K562 (cell line): ENCODE measurements around the gene GKN1. TPM values are rescaled to one million over a fixed set of nuclear protein-coding genes. Genes with fewer than 3 reads are reported as not detected.

Experiments used
- ATAC-seq: fragments of 200-7000 bp; cut with Tn5 transposase; 3 replicates; pipeline ENCODE4 v1.9.1; 2020; ENCODE audit warnings: moderate library complexity
- BruUV-seq: library from RNA; stranded (reverse); fragments of 400-500 nt; replicated peaks from 2 replicates; lab custom pipeline; 2021; lab: Mats Ljungman, UMichigan
- CTCF ChIA-PET: fragments of 300-600 bp; formaldehyde crosslinking; extraction: SDS; loops from one replicate; lab custom pipeline; 2021; ENCODE audit warnings: low intra/inter-chr PET ratio; lab: Yijun Ruan, JAX
- POLR2A ChIA-PET: fragments of 300-600, 350-650 bp; sonication (Branson Sonifier 250); formaldehyde crosslinking; extraction: SDS; loops from one replicate; lab custom pipeline; 2021; ENCODE audit warnings: antibody characterized with exemption, inconsistent platforms; lab: Yijun Ruan, JAX
- DNase-seq, 4 experiments: peaks; one replicate each; pipeline versions ENCODE4 v3.0.0 to v3.0.0-alpha.2; 2011 to 2018; ENCODE audit warnings: low spot score in 3 of 4, mixed read lengths in 3 of 4; ENCODE audit errors: extremely low read depth in 1 of 4
- FAIRE-seq: peaks from 2 replicates; lab custom pipeline; 2011; peaks lifted over from hg19 to GRCh38; lab: Jason Lieb, UNC
- H2AFZ ChIP-seq: 2 replicates; pipeline ENCODE4 v1.6.0; 2011; ENCODE audit warnings: low read depth, low read length, control low read depth, inconsistent platforms
- H3K27ac ChIP-seq: fragments of 200-600 bp; 3 replicates; pipeline ENCODE4 v1.8.0; 2011; ENCODE audit warnings: low read depth, mild to moderate bottlenecking, control low read depth, inconsistent platforms, low read length, moderate library complexity, mixed read lengths; ENCODE audit errors: extremely low read depth
- H3K27me3 ChIP-seq, 2 experiments: fragments of 300-600 bp in 1 of 2; 2 replicates in 1 of 2; 3 replicates in 1 of 2; pipeline versions ENCODE4 v1.6.0 to v1.8.0; 2011; ENCODE audit warnings: inconsistent platforms in 2 of 2, low read length in 2 of 2, mild to moderate bottlenecking in 1 of 2, mixed read lengths in 1 of 2, moderate library complexity in 1 of 2; ENCODE audit not compliant: control insufficient read depth in 2 of 2, insufficient read depth in 2 of 2
- H3K36me3 ChIP-seq: fragments of 300-600 bp; 3 replicates; pipeline ENCODE4 v1.8.0; 2011; ENCODE audit warnings: mild to moderate bottlenecking, low read length, inconsistent platforms; ENCODE audit not compliant: control insufficient read depth, insufficient read depth
- H3K4me1 ChIP-seq, 2 experiments: fragments of 200-600 bp in 1 of 2; replicated peaks in 1 of 2; 2 replicates in 1 of 2; 3 replicates in 1 of 2; pipeline versions ENCODE4 v1.5.1 to v1.8.0; 2011; ENCODE audit warnings: inconsistent platforms in 2 of 2, low read length in 2 of 2, mild to moderate bottlenecking in 1 of 2, mixed read lengths in 1 of 2, moderate library complexity in 1 of 2; ENCODE audit not compliant: control insufficient read depth in 2 of 2, insufficient read depth in 2 of 2
- H3K4me2 ChIP-seq: 2 replicates; pipeline ENCODE4 v1.6.1; 2011; ENCODE audit warnings: low read length, control low read depth, inconsistent platforms, mixed read lengths; ENCODE audit not compliant: insufficient read depth
- H3K4me3 ChIP-seq: fragments of 200-600 bp; sonication (generic), shearing (Covaris generic); 2 replicates; pipeline ENCODE4 v1.5.1; 2016; ENCODE audit warnings: control low read depth, inconsistent platforms
- H3K79me2 ChIP-seq: fragments of 200-600 bp; 3 replicates; pipeline ENCODE4 v1.8.0; 2011; ENCODE audit warnings: low read length, inconsistent platforms; ENCODE audit not compliant: control insufficient read depth, insufficient read depth
- H3K9ac ChIP-seq, 2 experiments: 2 replicates each; pipeline versions ENCODE4 v1.6.0 to v1.6.1; 2011; ENCODE audit warnings: low read depth in 2 of 2, low read length in 2 of 2, control low read depth in 1 of 2, inconsistent platforms in 1 of 2, mild to moderate bottlenecking in 1 of 2, mixed read lengths in 1 of 2; ENCODE audit not compliant: insufficient read depth in 1 of 2
- H3K9me1 ChIP-seq: one replicate; pipeline ENCODE4 v1.6.0; 2011; ENCODE audit warnings: inconsistent platforms, mild to moderate bottlenecking, low read length, moderate library complexity; ENCODE audit not compliant: control insufficient read depth, insufficient read depth
- H3K9me3 ChIP-seq: replicated peaks from 2 replicates; pipeline ENCODE4 v1.5.1; 2011; ENCODE audit warnings: low read depth, low read length, inconsistent platforms; ENCODE audit not compliant: control insufficient read depth, insufficient read depth
- H4K20me1 ChIP-seq: replicated peaks from 2 replicates; pipeline ENCODE4 v1.6.1; 2011; ENCODE audit warnings: low read length, inconsistent platforms, mixed read lengths; ENCODE audit not compliant: control insufficient read depth, insufficient read depth
- BDP1 ChIP-seq: IDR thresholded peaks from 3 replicates; pipeline ENCODE4 v1.6.1; 2011; ENCODE audit not compliant: insufficient read length, insufficient read depth
- ESRRA ChIP-seq: fragments of 450-650 bp; IDR thresholded peaks from 2 replicates; pipeline ENCODE4 v1.6.1; 2014; ENCODE audit warnings: low read depth, mild to moderate bottlenecking, moderate library complexity, borderline replicate concordance
- KLF10 ChIP-seq: fragments of 250-450 bp; sonication (Bioruptor Pico); IDR thresholded peaks from 2 replicates; pipeline ENCODE4 v1.6.1; 2021; ENCODE audit warnings: matching md5 sums
- MBD2 ChIP-seq: sonication (generic); IDR thresholded peaks from 2 replicates; pipeline ENCODE4 v1.6.1; 2016; ENCODE audit warnings: low read depth, borderline replicate concordance
- MTF1 ChIP-seq: fragments of 250-450 bp; sonication (Bioruptor Pico); IDR thresholded peaks from 2 replicates; pipeline ENCODE4 v1.9.0; 2021; ENCODE audit warnings: moderate library complexity, mild to moderate bottlenecking, inconsistent platforms, borderline replicate concordance
- NCOA2 ChIP-seq, 2 experiments: fragments of 450-650 bp; IDR thresholded peaks; 2 replicates each; pipeline ENCODE4 v1.6.1; 2018; ENCODE audit warnings: mild to moderate bottlenecking in 2 of 2, moderate library complexity in 1 of 2; ENCODE audit not compliant: partially characterized antibody in 2 of 2
- SMC3 ChIP-seq: conservative IDR thresholded peaks from 2 replicates; pipeline ENCODE4 v1.6.1; 2011; ENCODE audit warnings: low read depth, low read length, improper control_type of control experiment; ENCODE audit not compliant: insufficient read depth
- TCF7 ChIP-seq: sonication (generic); IDR thresholded peaks from 2 replicates; pipeline ENCODE4 v1.6.1; 2016; ENCODE audit warnings: antibody characterized with exemption, borderline replicate concordance
- ZNF12 ChIP-seq: sonication (generic); formaldehyde crosslinking; IDR thresholded peaks from 2 replicates; pipeline ENCODE4 v1.4.0; 2020; ENCODE audit warnings: mild to moderate bottlenecking, missing genetic modification reagents
- ZNF324 ChIP-seq: fragments of 250-450 bp; sonication (Bioruptor Pico); IDR thresholded peaks from 2 replicates; pipeline ENCODE4 v1.4.0; 2020; ENCODE audit warnings: mild to moderate bottlenecking
- WGBS: fragments of 100-300 bp; shearing (Covaris generic); methylation state at CpG from one replicate; pipeline ENCODE4 v1.1.6; 2016; ENCODE audit warnings: low coverage, mixed read lengths; ENCODE audit not compliant: insufficient coverage; ENCODE audit errors: missing lambda C conversion rate; 5-methylcytosine and 5-hydroxymethylcytosine counted together
- in situ Hi-C: fragments of 300-500 bp; cut with MboI; formaldehyde crosslinking; loops from 4 replicates; pipeline ENCODE4 v1.15.0; 2018; ENCODE audit warnings: inconsistent platforms, mixed read lengths
- intact Hi-C: fragments of 100-400 bp; cut with micrococcal nuclease; formaldehyde crosslinking; loops from 2 replicates; pipeline ENCODE4 v1.14.2; 2022
- polyA plus RNA-seq, 8 experiments: library from polyadenylated mRNA; depleted of rRNA in 4 of 8; stranded (reverse) in 5 of 8; unstranded in 3 of 8; fragments of >200 nt; fragmentation: Nextera tagmentation in 2 of 8; fragmentation: Illumina TruSeq in 1 of 8; extraction: Ambion mirVana in 2 of 8; extraction: Trizol in 1 of 8; gene quantifications; 2 replicates each; pipeline versions ENCODE4 v1.2.1 to v1.2.3, GENCODE V29; 2011 to 2014; ENCODE audit warnings: inconsistent platforms in 1 of 8, missing spikeins in 1 of 8
- total RNA-seq, 7 experiments: library from RNA; depleted of rRNA in 6 of 7; stranded (reverse); fragments of >200 nt in 6 of 7; fragmentation: Illumina TruSeq in 2 of 7; extraction: Trizol in 2 of 7; gene quantifications; 2 replicates each; pipeline versions ENCODE4 v1.2.1 to v1.2.3, GENCODE V29; 2011 to 2021; ENCODE audit warnings: low replicate concordance in 1 of 7
- TF ChIP-seq, protein P1 (sequence below): sonication (generic); formaldehyde crosslinking; IDR thresholded peaks from 2 replicates; pipeline ENCODE4 v1.8.0; 2023; ENCODE audit warnings: mild to moderate bottlenecking, missing genetic modification reagents
- TF ChIP-seq, protein P2 (sequence below): fragments of 450-650 bp; conservative IDR thresholded peaks from 2 replicates; pipeline ENCODE4 v1.6.1; 2016; ENCODE audit warnings: missing genetic modification characterization, low read depth, mild to moderate bottlenecking, control low read depth, missing compliant biosample characterization
- TF ChIP-seq, protein P3 (sequence below): fragments of 250-450 bp; sonication (Bioruptor Pico); IDR thresholded peaks from 2 replicates; pipeline ENCODE4 v1.6.1; 2021; ENCODE audit warnings: mild to moderate bottlenecking
- TF ChIP-seq, protein P4 (sequence below): fragments of 450-650 bp; IDR thresholded peaks from 2 replicates; pipeline ENCODE4 v1.6.1; 2016; ENCODE audit warnings: low read depth, mild to moderate bottlenecking, moderate library complexity
- TF ChIP-seq, protein P5 (sequence below): IDR thresholded peaks from 2 replicates; pipeline ENCODE4 v1.6.1; 2016; ENCODE audit warnings: missing genetic modification characterization, missing compliant biosample characterization

The GKN1 gene
- total and polyA plus RNA-seq, 9 of the 15 experiments (the other 6 are each of a cell fraction or from before 2014, with no cell fraction given) = not detected

DNA sequence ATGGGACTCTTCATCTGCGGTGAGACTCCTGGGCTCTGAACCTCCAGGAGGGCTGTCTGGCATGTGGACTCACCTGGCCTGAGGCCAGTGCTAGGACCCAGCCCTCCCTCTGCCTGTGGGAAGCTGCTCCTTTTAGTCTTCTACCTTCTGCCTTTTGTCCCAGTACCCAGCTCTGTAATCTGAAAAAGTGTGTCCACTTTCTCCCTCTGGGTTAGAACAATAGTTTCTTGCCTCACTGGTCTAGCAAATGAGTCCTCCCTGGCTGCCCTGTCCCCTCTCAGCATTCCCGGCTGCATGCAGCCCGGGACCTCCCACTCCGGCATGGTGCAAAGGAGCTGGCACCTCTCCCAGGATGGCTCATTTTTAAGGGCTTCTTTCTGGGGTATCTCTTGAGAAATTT is 47.6 kb upstream of the GKN1 start:
- WGBS = 6% methylated on average over 4 of the region's 4 CpGs
- no peak for ATAC-seq
- no peak overlapping the region for H3K4me3 ChIP-seq
- H2AFZ ChIP-seq = no peak overlapping the region
- no peaks in the 10 kb centered on the region for H4K20me1 ChIP-seq
- FAIRE-seq = no peak
- H3K9me1 ChIP-seq = no peaks in the 10 kb centered on the region
- no peak for DNase-seq
- H3K4me2 ChIP-seq = no peak overlapping the region
- peaks cover 2 to 9% of the 10 kb centered on the region in 2 experiments; a peak in 2 of 5 replicates for H3K27me3 ChIP-seq
- H3K9ac ChIP-seq = no peak overlapping the region
- in situ Hi-C loops = loop anchor here (10.0 kb wide), 1 partner anchor 182 kb away; no protein-coding TSS in a partner anchor
- ChIA-PET POLR2A (interaction anchor here (0.5 to 1.0 kb wide), 3 partner anchors 22 to 222 kb away, joined by 3 read pairs; no protein-coding TSS in a partner anchor), CTCF (interaction anchor here (0.6 to 3.3 kb wide), 4 partner anchors 117 to 381 kb away, joined by 4 to 24 read pairs (median 14); no protein-coding TSS in a partner anchor)
- H3K4me1 ChIP-seq = no peaks in the 10 kb centered on the region
- BruUV-seq = no TSS peak
- intact Hi-C loops = loop anchor here (5.0 kb wide), 1 partner anchor 219 kb away; no protein-coding TSS in a partner anchor
- H3K9me3 ChIP-seq = no peaks in the 10 kb centered on the region
- H3K79me2 ChIP-seq = no peaks in the 10 kb centered on the region
- H3K27ac ChIP-seq = no peak overlapping the region
- no peaks in the 10 kb centered on the region for H3K36me3 ChIP-seq
- TF ChIP-seq MTF1 (CRISPR knock-in tag) (no peak), KLF10 (CRISPR knock-in tag) (no peak), BDP1 (no peak), TCF7 (no peak), ZNF12 (no peak), ESRRA (no peak), SMC3 (no peak), MBD2 (no peak), NCOA2 (IDR thresholded peaks at IDR 0.05; ENCODE audit: partially characterized antibody in 2 of 2) (no peak), ZNF324 (CRISPR knock-in tag) (no peak)
- TF ChIP-seq, protein P1, sequence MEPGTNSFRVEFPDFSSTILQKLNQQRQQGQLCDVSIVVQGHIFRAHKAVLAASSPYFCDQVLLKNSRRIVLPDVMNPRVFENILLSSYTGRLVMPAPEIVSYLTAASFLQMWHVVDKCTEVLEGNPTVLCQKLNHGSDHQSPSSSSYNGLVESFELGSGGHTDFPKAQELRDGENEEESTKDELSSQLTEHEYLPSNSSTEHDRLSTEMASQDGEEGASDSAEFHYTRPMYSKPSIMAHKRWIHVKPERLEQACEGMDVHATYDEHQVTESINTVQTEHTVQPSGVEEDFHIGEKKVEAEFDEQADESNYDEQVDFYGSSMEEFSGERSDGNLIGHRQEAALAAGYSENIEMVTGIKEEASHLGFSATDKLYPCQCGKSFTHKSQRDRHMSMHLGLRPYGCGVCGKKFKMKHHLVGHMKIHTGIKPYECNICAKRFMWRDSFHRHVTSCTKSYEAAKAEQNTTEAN (CRISPR knock-in tag) = no peak
- TF ChIP-seq, protein P2, sequence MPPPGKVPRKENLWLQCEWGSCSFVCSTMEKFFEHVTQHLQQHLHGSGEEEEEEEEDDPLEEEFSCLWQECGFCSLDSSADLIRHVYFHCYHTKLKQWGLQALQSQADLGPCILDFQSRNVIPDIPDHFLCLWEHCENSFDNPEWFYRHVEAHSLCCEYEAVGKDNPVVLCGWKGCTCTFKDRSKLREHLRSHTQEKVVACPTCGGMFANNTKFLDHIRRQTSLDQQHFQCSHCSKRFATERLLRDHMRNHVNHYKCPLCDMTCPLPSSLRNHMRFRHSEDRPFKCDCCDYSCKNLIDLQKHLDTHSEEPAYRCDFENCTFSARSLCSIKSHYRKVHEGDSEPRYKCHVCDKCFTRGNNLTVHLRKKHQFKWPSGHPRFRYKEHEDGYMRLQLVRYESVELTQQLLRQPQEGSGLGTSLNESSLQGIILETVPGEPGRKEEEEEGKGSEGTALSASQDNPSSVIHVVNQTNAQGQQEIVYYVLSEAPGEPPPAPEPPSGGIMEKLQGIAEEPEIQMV (tag) = no peak
- TF ChIP-seq, protein P3, sequence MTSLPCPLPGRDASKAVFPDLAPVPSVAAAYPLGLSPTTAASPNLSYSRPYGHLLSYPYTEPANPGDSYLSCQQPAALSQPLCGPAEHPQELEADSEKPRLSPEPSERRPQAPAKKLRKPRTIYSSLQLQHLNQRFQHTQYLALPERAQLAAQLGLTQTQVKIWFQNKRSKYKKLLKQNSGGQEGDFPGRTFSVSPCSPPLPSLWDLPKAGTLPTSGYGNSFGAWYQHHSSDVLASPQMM = no peak
- TF ChIP-seq, protein P4, sequence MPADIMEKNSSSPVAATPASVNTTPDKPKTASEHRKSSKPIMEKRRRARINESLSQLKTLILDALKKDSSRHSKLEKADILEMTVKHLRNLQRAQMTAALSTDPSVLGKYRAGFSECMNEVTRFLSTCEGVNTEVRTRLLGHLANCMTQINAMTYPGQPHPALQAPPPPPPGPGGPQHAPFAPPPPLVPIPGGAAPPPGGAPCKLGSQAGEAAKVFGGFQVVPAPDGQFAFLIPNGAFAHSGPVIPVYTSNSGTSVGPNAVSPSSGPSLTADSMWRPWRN = no peak
- TF ChIP-seq, protein P5, sequence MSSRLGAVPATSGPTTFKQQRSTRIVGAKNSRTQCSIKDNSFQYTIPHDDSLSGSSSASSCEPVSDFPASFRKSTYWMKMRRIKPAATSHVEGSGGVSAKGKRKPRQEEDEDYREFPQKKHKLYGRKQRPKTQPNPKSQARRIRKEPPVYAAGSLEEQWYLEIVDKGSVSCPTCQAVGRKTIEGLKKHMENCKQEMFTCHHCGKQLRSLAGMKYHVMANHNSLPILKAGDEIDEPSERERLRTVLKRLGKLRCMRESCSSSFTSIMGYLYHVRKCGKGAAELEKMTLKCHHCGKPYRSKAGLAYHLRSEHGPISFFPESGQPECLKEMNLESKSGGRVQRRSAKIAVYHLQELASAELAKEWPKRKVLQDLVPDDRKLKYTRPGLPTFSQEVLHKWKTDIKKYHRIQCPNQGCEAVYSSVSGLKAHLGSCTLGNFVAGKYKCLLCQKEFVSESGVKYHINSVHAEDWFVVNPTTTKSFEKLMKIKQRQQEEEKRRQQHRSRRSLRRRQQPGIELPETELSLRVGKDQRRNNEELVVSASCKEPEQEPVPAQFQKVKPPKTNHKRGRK (tag) = no peak
